H1 (cell line): ENCODE data around the gene C1orf52. TPM values are rescaled to one million over a fixed set of nuclear protein-coding genes. Genes with fewer than 3 reads are reported as not detected.

Experiments used
- CTCF ChIA-PET: fragments of 300-600 bp; sonication (Branson Sonifier 250); formaldehyde crosslinking; loops from one replicate; lab custom pipeline; 2021; ENCODE audit not compliant: partially characterized antibody; lab: Charles Lee
- POLR2A ChIA-PET: fragments of 300-600 bp; sonication (Branson Sonifier 250); formaldehyde crosslinking; loops from one replicate; lab custom pipeline; 2021; ENCODE audit warnings: inconsistent platforms; ENCODE audit not compliant: partially characterized antibody; lab: Charles Lee
- DNase-seq, 2 experiments: peaks; one replicate each; pipeline versions ENCODE4 v3.0.0 to v3.0.0-alpha.2; 2010 to 2022; ENCODE audit warnings: low spot score in 2 of 2, low read depth in 1 of 2, mixed read lengths in 1 of 2
- FAIRE-seq: peaks from 2 replicates; lab custom pipeline; 2011; peaks lifted over from hg19 to GRCh38; lab: Jason Lieb, UNC
- H2AFZ ChIP-seq: 2 replicates; pipeline ENCODE4 v1.8.1; 2012; ENCODE audit warnings: low read length, inconsistent platforms
- H2AK5ac ChIP-seq: 2 replicates; pipeline ENCODE4 v1.6.1; 2013; ENCODE audit warnings: low read depth, low read length
- H2BK120ac ChIP-seq: replicated peaks from 2 replicates; pipeline ENCODE3; 2013; ENCODE audit warnings: low read depth, low read length, inconsistent platforms
- H2BK12ac ChIP-seq: 2 replicates; pipeline ENCODE4 v1.6.1; 2013; ENCODE audit warnings: low read depth, low read length
- H2BK15ac ChIP-seq: 2 replicates; pipeline ENCODE4 v1.6.1; 2013; ENCODE audit warnings: low read length
- H2BK20ac ChIP-seq: 2 replicates; pipeline ENCODE4 v1.6.1; 2013; ENCODE audit warnings: low read length
- H2BK5ac ChIP-seq: 2 replicates; pipeline ENCODE4 v1.6.1; 2013; ENCODE audit warnings: low read depth, low read length
- H3K14ac ChIP-seq: 2 replicates; pipeline ENCODE4 v1.6.1; 2013; ENCODE audit warnings: inconsistent platforms; ENCODE audit not compliant: insufficient read length
- H3K18ac ChIP-seq: 2 replicates; pipeline ENCODE4 v1.6.1; 2013; ENCODE audit warnings: low read length; ENCODE audit errors: extremely low read depth
- H3K23ac ChIP-seq: 2 replicates; pipeline ENCODE4 v1.6.1; 2013; ENCODE audit warnings: inconsistent platforms; ENCODE audit not compliant: insufficient read length
- H3K23me2 ChIP-seq: 2 replicates; pipeline ENCODE4 v1.6.1; 2013; ENCODE audit warnings: low read depth, low read length
- H3K27ac ChIP-seq: 2 replicates; pipeline ENCODE4 v1.6.1; 2011; ENCODE audit warnings: low read depth, low read length, inconsistent platforms
- H3K27me3 ChIP-seq, 4 experiments: replicated peaks in 1 of 4; 1 replicate in 1 of 4; 2 replicates in 3 of 4; pipeline versions ENCODE4 v1.6.1 to v1.8.1; 2011 to 2013; ENCODE audit warnings: low read length in 3 of 4, mild to moderate bottlenecking in 3 of 4, inconsistent platforms in 2 of 4, mixed read lengths in 2 of 4, moderate library complexity in 1 of 4; ENCODE audit not compliant: control insufficient read depth in 3 of 4, insufficient read depth in 3 of 4; ENCODE audit errors: extremely low read depth in 1 of 4
- H3K36me3 ChIP-seq, 4 experiments: 2 replicates each; pipeline versions ENCODE4 v1.6.1 to v1.8.1; 2011 to 2013; ENCODE audit warnings: mild to moderate bottlenecking in 4 of 4, low read length in 3 of 4, moderate library complexity in 2 of 4, control low read depth in 1 of 4, inconsistent platforms in 1 of 4; ENCODE audit not compliant: insufficient read depth in 4 of 4, control insufficient read depth in 2 of 4
- H3K4ac ChIP-seq: replicated peaks from 2 replicates; pipeline ENCODE3; 2013; ENCODE audit warnings: low read length, low read depth, mixed read lengths, inconsistent platforms; ENCODE audit not compliant: insufficient read length
- H3K4me1 ChIP-seq, 4 experiments: replicated peaks in 1 of 4; 1 replicate in 1 of 4; 2 replicates in 3 of 4; pipeline versions ENCODE4 v1.6.1 to v1.8.1; 2011 to 2013; ENCODE audit warnings: low read length in 3 of 4, inconsistent platforms in 2 of 4, mixed read lengths in 1 of 4; ENCODE audit not compliant: insufficient read depth in 4 of 4, control insufficient read depth in 3 of 4
- H3K4me2 ChIP-seq, 2 experiments: 2 replicates each; pipeline versions ENCODE4 v1.6.1 to v1.8.1; 2011 to 2013; ENCODE audit warnings: low read depth in 2 of 2, low read length in 2 of 2, control low read depth in 1 of 2, inconsistent platforms in 1 of 2, mild to moderate bottlenecking in 1 of 2; ENCODE audit not compliant: insufficient read depth in 1 of 2
- H3K4me3 ChIP-seq, 4 experiments: fragments of 200-600, 300-600 bp in 1 of 4; sonication (generic), shearing (Covaris generic), sonication (Bioruptor Twin) in 1 of 4; 2 replicates each; pipeline versions ENCODE4 v1.5.1 to v1.8.1; 2011 to 2016; ENCODE audit warnings: low read length in 4 of 4, low read depth in 3 of 4, control low read depth in 2 of 4, inconsistent platforms in 2 of 4, mild to moderate bottlenecking in 2 of 4, mixed read lengths in 1 of 4, moderate library complexity in 1 of 4; ENCODE audit not compliant: insufficient read depth in 2 of 4; ENCODE audit errors: extremely low read depth in 1 of 4
- H3K56ac ChIP-seq: replicated peaks from 2 replicates; pipeline ENCODE3; 2013; ENCODE audit warnings: low read depth, mild to moderate bottlenecking, mixed read lengths, low read length, inconsistent platforms; ENCODE audit not compliant: insufficient read length
- H3K79me1 ChIP-seq: 2 replicates; pipeline ENCODE4 v1.6.1; 2013; ENCODE audit warnings: low read depth, low read length, control low read depth
- H3K79me2 ChIP-seq, 2 experiments: 2 replicates each; pipeline versions ENCODE4 v1.6.1 to v1.8.1; 2012 to 2013; ENCODE audit warnings: low read length in 2 of 2, mild to moderate bottlenecking in 2 of 2, inconsistent platforms in 1 of 2; ENCODE audit not compliant: insufficient read depth in 2 of 2, control insufficient read depth in 1 of 2
- H3K9ac ChIP-seq, 4 experiments: replicated peaks in 1 of 4; 1 replicate in 1 of 4; 2 replicates in 3 of 4; pipeline versions ENCODE4 v1.6.1 to v1.8.1; 2011 to 2013; ENCODE audit warnings: low read depth in 3 of 4, low read length in 3 of 4, control low read depth in 2 of 4, mild to moderate bottlenecking in 2 of 4, moderate library complexity in 2 of 4, inconsistent platforms in 1 of 4; ENCODE audit errors: extremely low read depth in 1 of 4
- H3K9me3 ChIP-seq, 2 experiments: 2 replicates each; pipeline versions ENCODE4 v1.6.1 to v1.8.1; 2012 to 2013; ENCODE audit warnings: mild to moderate bottlenecking in 2 of 2, moderate library complexity in 2 of 2, control low read depth in 1 of 2, inconsistent platforms in 1 of 2, low read depth in 1 of 2, low read length in 1 of 2, mixed read lengths in 1 of 2; ENCODE audit not compliant: insufficient read depth in 2 of 2
- H4K20me1 ChIP-seq, 2 experiments: replicated peaks in 1 of 2; 2 replicates each; pipeline versions ENCODE3 to v1.8.1; 2011 to 2013; ENCODE audit warnings: inconsistent platforms in 2 of 2, low read length in 2 of 2, mild to moderate bottlenecking in 1 of 2; ENCODE audit not compliant: insufficient read depth in 2 of 2, control insufficient read depth in 1 of 2
- H4K5ac ChIP-seq: 2 replicates; pipeline ENCODE4 v1.6.1; 2013; ENCODE audit warnings: low read length, low read depth, mixed read lengths, inconsistent platforms; ENCODE audit not compliant: insufficient read length
- H4K8ac ChIP-seq: 2 replicates; pipeline ENCODE4 v1.8.0; 2013; ENCODE audit warnings: mild to moderate bottlenecking, moderate library complexity, low read length, inconsistent platforms; ENCODE audit not compliant: insufficient read depth; ENCODE audit errors: extremely low read depth
- H4K91ac ChIP-seq: replicated peaks from 2 replicates; pipeline ENCODE3; 2013; ENCODE audit warnings: low read length, mixed read lengths, inconsistent platforms; ENCODE audit not compliant: insufficient read length
- CEBPB ChIP-seq: IDR thresholded peaks from 2 replicates; pipeline ENCODE4 v1.6.1; 2012; ENCODE audit warnings: low read depth, low read length
- JUND ChIP-seq: IDR thresholded peaks from 2 replicates; pipeline ENCODE4 v1.6.1; 2011; ENCODE audit warnings: mild to moderate bottlenecking, improper control_type of control experiment, low read length
- MAFK ChIP-seq: IDR thresholded peaks from 2 replicates; pipeline ENCODE4 v1.6.1; 2012; ENCODE audit warnings: low read depth, mild to moderate bottlenecking, improper control_type of control experiment, low read length
- polyA plus RNA-seq, 7 experiments: library from polyadenylated mRNA; depleted of rRNA in 3 of 7; stranded (reverse) in 5 of 7; unstranded in 2 of 7; fragments of >200 nt in 5 of 7; fragments of 200-250 nt in 2 of 7; gene quantifications; 1 replicate in 5 of 7; 2 replicates in 1 of 7; 4 replicates in 1 of 7; pipeline versions ENCODE4 v1.2.1 to v1.2.3, GENCODE V29; 2011 to 2013; ENCODE audit warnings: missing spikeins in 2 of 7, mixed read lengths in 2 of 7
- total RNA-seq: library from RNA; stranded (reverse); fragmentation: NEBNext Ultra II Directional; extraction: Animal tissue kit (Norgen Biotek cat#: 25700); gene quantifications from 2 replicates; pipeline ENCODE4 v1.2.1, GENCODE V29; 2021
- TF ChIP-seq, protein P1 (sequence below): IDR thresholded peaks from 2 replicates; pipeline ENCODE4 v1.6.1; 2012; ENCODE audit warnings: inconsistent platforms
- TF ChIP-seq, protein P2 (sequence below): IDR thresholded peaks from 2 replicates; pipeline ENCODE4 v1.6.1; 2012; ENCODE audit warnings: inconsistent platforms

C1orf52 gene
- total and polyA plus RNA-seq, 2 of the 8 experiments (the other 6 are each of a cell fraction or from before 2014, with no cell fraction given), result 29.2 to 39.1 TPM

DNA sequence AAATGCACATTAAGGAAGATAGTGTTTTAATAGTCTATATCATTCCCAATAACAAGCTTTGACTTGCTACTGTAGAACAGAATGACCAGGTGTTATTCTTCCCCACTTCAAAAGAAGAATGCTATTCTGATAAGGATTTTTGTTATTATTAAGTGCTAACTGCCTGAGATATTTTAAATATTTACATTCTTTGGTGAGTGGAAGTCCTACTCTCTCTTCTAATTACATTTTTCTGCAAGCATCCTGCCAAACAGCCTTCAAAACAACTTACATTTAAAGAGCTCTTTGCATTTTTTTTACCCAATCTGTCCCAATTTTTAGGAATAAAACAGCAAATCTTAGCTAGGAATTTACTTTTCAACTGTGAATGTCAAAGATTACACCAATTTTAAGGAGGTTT, 35.2 kb downstream of the C1orf52 start:
- no peaks in the 10 kb centered on the region for H3K23me2 ChIP-seq
- ChIA-PET CTCF (interaction anchor here (0.8 to 3.1 kb wide), 9 partner anchors 8 to 279 kb away, joined by 3 to 15 read pairs (median 4); no protein-coding TSS in a partner anchor), POLR2A (interaction anchor here (1.0 to 2.9 kb wide), 3 partner anchors 16 to 36 kb away, joined by 3 to 17 read pairs (median 4); partner anchors contain the start of genes C1orf52 and SYDE2)
- H4K20me1 ChIP-seq, result no peaks in the 10 kb centered on the region
- H2BK20ac ChIP-seq, result no peak overlapping the region
- H3K18ac ChIP-seq, result no peak overlapping the region
- no peak overlapping the region for H3K23ac ChIP-seq
- no peak overlapping the region for H3K4ac ChIP-seq
- FAIRE-seq, result no peak
- no peak overlapping the region for H3K9ac ChIP-seq
- H3K14ac ChIP-seq, result no peak overlapping the region
- no peaks in the 10 kb centered on the region for H3K9me3 ChIP-seq
- no peak overlapping the region for H4K91ac ChIP-seq
- no peak overlapping the region for H2BK5ac ChIP-seq
- H3K79me2 ChIP-seq, result no peaks in the 10 kb centered on the region
- H3K4me3 ChIP-seq, result no peak overlapping the region
- H3K56ac ChIP-seq, result no peak overlapping the region
- TF ChIP-seq JUND (no peak), CEBPB (no peak), MAFK (no peak)
- TF ChIP-seq, protein P1, sequence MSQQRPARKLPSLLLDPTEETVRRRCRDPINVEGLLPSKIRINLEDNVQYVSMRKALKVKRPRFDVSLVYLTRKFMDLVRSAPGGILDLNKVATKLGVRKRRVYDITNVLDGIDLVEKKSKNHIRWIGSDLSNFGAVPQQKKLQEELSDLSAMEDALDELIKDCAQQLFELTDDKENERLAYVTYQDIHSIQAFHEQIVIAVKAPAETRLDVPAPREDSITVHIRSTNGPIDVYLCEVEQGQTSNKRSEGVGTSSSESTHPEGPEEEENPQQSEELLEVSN, result no peak
- TF ChIP-seq, protein P2, sequence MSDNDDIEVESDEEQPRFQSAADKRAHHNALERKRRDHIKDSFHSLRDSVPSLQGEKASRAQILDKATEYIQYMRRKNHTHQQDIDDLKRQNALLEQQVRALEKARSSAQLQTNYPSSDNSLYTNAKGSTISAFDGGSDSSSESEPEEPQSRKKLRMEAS, result no peak
- H3K27ac ChIP-seq, result 0 out of 2 replicates have a peak overlapping the region, but pooled peaks have one; percentile 1
- H2AFZ ChIP-seq, result no peak overlapping the region
- H3K27me3 ChIP-seq, result no peaks in the 10 kb centered on the region
- H3K4me2 ChIP-seq, result no peak overlapping the region; a peak in 1 of 4 replicates
- no peak for DNase-seq
- no peak overlapping the region for H2BK12ac ChIP-seq
- H2AK5ac ChIP-seq, result no peak overlapping the region
- no peaks in the 10 kb centered on the region for H3K79me1 ChIP-seq
- H2BK120ac ChIP-seq, result no peak overlapping the region
- no peaks in the 10 kb centered on the region for H3K36me3 ChIP-seq
- no peak overlapping the region for H2BK15ac ChIP-seq
- H4K8ac ChIP-seq, result no peak overlapping the region
- peaks cover 0 to 15% (median 4%) of the 10 kb centered on the region in 4 experiments; a peak in 4 of 7 replicates for H3K4me1 ChIP-seq
- no peak overlapping the region for H4K5ac ChIP-seq
